Lower leg skin (tissue), 4 donors: ENCODE data around the gene WFS1. TPM values are rescaled to one million over a fixed set of nuclear protein-coding genes. Genes with fewer than 3 reads are reported as not detected.

Experiments
- DNase-seq, 2 donors: peaks; one replicate each; pipeline ENCODE4 v3.0.0-alpha.2; 2019; ENCODE audit warnings: low spot score in 2 of 2
- H3K4me3 ChIP-seq: fragments of 200-600 bp; sonication (generic); 2 replicates; pipeline ENCODE4 v1.5.1; 2017; ENCODE audit warnings: mild to moderate bottlenecking, low read depth; ENCODE audit not compliant: poor library complexity, severe bottlenecking
- CTCF ChIP-seq, 3 donors: fragments of 450-650 bp; IDR thresholded peaks; one replicate each; pipeline ENCODE4 v1.5.1; 2016; ENCODE audit warnings: antibody characterized with exemption in 3 of 3, mild to moderate bottlenecking in 3 of 3, moderate library complexity in 2 of 3
- POLR2A ChIP-seq, 2 donors: fragments of 450-650 bp; IDR thresholded peaks; one replicate each; pipeline ENCODE4 v1.6.1; 2016 to 2017; ENCODE audit warnings: antibody characterized with exemption in 2 of 2, mild to moderate bottlenecking in 1 of 2, moderate library complexity in 1 of 2
- WGBS, 2 donors: methylation state at CpG; one replicate each; pipeline ENCODE4 v1.1.5; 2018; 5-methylcytosine and 5-hydroxymethylcytosine counted together
- intact Hi-C: fragments of 100-400 bp; cut with DNase I; formaldehyde crosslinking; loops from one replicate; pipeline ENCODE4 v1.15.0; 2023; ENCODE audit warnings: low total_unique reads
- total RNA-seq, 4 donors: library from RNA; depleted of rRNA; stranded (reverse); fragments of >200 nt; gene quantifications; one replicate each; pipeline ENCODE4 v1.1.0, GENCODE V29; 2016

The WFS1 gene
- total RNA-seq, 4 donors from 2014 or later, result 39.4 to 48.6 (median 45.1) TPM

- H3K4me3 ChIP-seq, result no peak overlapping the region
- intact Hi-C loops, result no loop called here
- 78 to 82% methylated on average over 12 to 24 of the region's 28 CpGs for WGBS, 2 donors
- DNase-seq, result no peak
- TF ChIP-seq CTCF (IDR thresholded peaks at IDR 0.05) (no peak), POLR2A (IDR thresholded peaks at IDR 0.05) (no peak)
These were observed 60.1 kb downstream of the WFS1 start for GRCh38 chr4:6329478-6330383.

- TF ChIP-seq CTCF (IDR thresholded peaks at IDR 0.05) (no peak), POLR2A (IDR thresholded peaks at IDR 0.05) (no peak)
- no peak for DNase-seq
- H3K4me3 ChIP-seq, result no peak overlapping the region
- intact Hi-C loops, result no loop called here
- WGBS, 2 donors, result 82 to 91% methylated on average over 7 of the region's 7 CpGs
These were observed 60.7 kb downstream of the WFS1 start for GRCh38 chr4:6330384-6330767.

GRCh38 chr4:6331018-6331417 lies 61.4 kb downstream of the WFS1 start:
- TF ChIP-seq POLR2A (IDR thresholded peaks at IDR 0.05) (no peak), CTCF (IDR thresholded peaks at IDR 0.05) (no peak)
- intact Hi-C loops, result no loop called here
- DNase-seq, result no peak
- WGBS, 2 donors, result 88 to 89% methylated on average over 8 of the region's 8 CpGs
- H3K4me3 ChIP-seq, result no peak overlapping the region

GRCh38 chr4:6331468-6331867 lies 61.8 kb downstream of the WFS1 start:
- no peak for TF ChIP-seq CTCF (IDR thresholded peaks at IDR 0.05)
- TF ChIP-seq POLR2A (IDR thresholded peaks at IDR 0.05), result no peak
- intact Hi-C loops, result no loop called here
- 89 to 95% methylated on average over 6 of the region's 6 CpGs for WGBS, 2 donors
- H3K4me3 ChIP-seq, result no peak overlapping the region
- DNase-seq, result no peak

- H3K4me3 ChIP-seq, result no peak overlapping the region
- 63 to 74% methylated on average over 15 to 18 of the region's 18 CpGs for WGBS, 2 donors
- intact Hi-C loops, result no loop called here
- TF ChIP-seq CTCF (IDR thresholded peaks at IDR 0.05), result no peak
- no peak for TF ChIP-seq POLR2A (IDR thresholded peaks at IDR 0.05)
- DNase-seq, result no peak
These were observed 62.5 kb downstream of the WFS1 start for GRCh38 chr4:6332042-6332668.
